OCI-LY7 (cell line): ENCODE data around the gene KLHL17.

Experiments
- CTCF ChIP-seq: fragments of 200-600 bp; sonication (generic); conservative IDR thresholded peaks from 2 replicates; pipeline ENCODE4 v1.5.1; 2014; ENCODE audit warnings: mild to moderate bottlenecking, antibody characterized with exemption, low read length, moderate library complexity, mixed read lengths
- EZH2phosphoT487 ChIP-seq: fragments of 200-600 bp; sonication (generic); IDR thresholded peaks from 2 replicates; pipeline ENCODE4 v1.6.1; 2018; ENCODE audit warnings: low read depth, borderline replicate concordance, mild to moderate bottlenecking, mixed run types, antibody characterized with exemption, low read length, moderate library complexity, mixed read lengths

GRCh38 chr1:935751-936231, 24.6 kb upstream of the KLHL17 start:
- TF ChIP-seq CTCF (no peak), EZH2phosphoT487 (no peak)
